IMR-90 (cell line): Measurements from ENCODE around the gene NCOA3.

Experiments
- CEBPB ChIP-seq: IDR thresholded peaks from 2 replicates; pipeline ENCODE4 v1.6.1; 2012; ENCODE audit warnings: low read depth, low read length, improper control_type of control experiment
- POLR2A ChIP-seq: IDR thresholded peaks from 2 replicates; pipeline ENCODE4 v1.6.1; 2012; ENCODE audit warnings: mild to moderate bottlenecking, low read depth, low read length
- RFX5 ChIP-seq: IDR thresholded peaks from 2 replicates; pipeline ENCODE4 v1.8.0; 2012; ENCODE audit warnings: low read depth, mild to moderate bottlenecking, low read length, moderate library complexity
- TF ChIP-seq, protein P1 (sequence below): conservative IDR thresholded peaks from 2 replicates; pipeline ENCODE4 v1.5.1; 2012; ENCODE audit warnings: mild to moderate bottlenecking, low read depth, low read length, improper control_type of control experiment

DNA sequence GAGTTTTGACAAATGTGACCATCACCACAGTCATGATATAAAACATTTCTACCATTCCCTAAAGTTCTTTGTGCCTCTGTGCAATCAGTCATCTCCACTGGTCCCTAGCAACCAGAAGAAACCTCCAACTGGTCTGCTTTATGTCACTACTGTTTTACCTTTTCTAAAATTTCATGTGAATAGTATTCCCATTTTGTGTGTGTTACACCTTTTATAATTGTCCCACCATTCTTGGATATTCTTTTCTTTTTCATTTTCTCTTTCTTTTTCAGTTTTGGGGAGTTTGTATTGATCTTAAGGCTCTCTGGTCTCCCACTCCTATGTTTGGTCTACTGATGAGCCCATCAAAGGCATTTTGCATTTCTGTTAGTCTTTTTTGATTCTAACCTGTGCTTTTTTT, 95.4 kb downstream of the NCOA3 start:
- TF ChIP-seq POLR2A (no peak), RFX5 (no peak), CEBPB (no peak)
- TF ChIP-seq, protein P1, sequence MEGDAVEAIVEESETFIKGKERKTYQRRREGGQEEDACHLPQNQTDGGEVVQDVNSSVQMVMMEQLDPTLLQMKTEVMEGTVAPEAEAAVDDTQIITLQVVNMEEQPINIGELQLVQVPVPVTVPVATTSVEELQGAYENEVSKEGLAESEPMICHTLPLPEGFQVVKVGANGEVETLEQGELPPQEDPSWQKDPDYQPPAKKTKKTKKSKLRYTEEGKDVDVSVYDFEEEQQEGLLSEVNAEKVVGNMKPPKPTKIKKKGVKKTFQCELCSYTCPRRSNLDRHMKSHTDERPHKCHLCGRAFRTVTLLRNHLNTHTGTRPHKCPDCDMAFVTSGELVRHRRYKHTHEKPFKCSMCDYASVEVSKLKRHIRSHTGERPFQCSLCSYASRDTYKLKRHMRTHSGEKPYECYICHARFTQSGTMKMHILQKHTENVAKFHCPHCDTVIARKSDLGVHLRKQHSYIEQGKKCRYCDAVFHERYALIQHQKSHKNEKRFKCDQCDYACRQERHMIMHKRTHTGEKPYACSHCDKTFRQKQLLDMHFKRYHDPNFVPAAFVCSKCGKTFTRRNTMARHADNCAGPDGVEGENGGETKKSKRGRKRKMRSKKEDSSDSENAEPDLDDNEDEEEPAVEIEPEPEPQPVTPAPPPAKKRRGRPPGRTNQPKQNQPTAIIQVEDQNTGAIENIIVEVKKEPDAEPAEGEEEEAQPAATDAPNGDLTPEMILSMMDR: no peak
